RWPE2 (cell line): ENCODE measurements around the gene SMIM10L2A.

Source experiments
- ATAC-seq: fragments of 200-7000 bp; cut with Tn5 transposase; 3 replicates; pipeline ENCODE4 v1.9.1; 2021; ENCODE audit warnings: low read depth
- DNase-seq: peaks from one replicate; pipeline ENCODE4 v3.0.0-alpha.2; 2020; ENCODE audit warnings: low spot score
- H3K27ac ChIP-seq: fragments of 450-650 bp; 2 replicates; pipeline ENCODE4 v1.5.1; 2017; ENCODE audit warnings: mild to moderate bottlenecking; ENCODE audit not compliant: poor library complexity, severe bottlenecking
- H3K27me3 ChIP-seq: fragments of 250-450 bp; sonication (Bioruptor Pico); 2 replicates; pipeline ENCODE4 v1.5.1; 2021; ENCODE audit warnings: mild to moderate bottlenecking, moderate library complexity; ENCODE audit not compliant: insufficient read depth, poor library complexity, severe bottlenecking
- H3K36me3 ChIP-seq: fragments of 250-450 bp; sonication (Bioruptor Pico); 2 replicates; pipeline ENCODE4 v1.5.1; 2020; ENCODE audit warnings: low read depth, mild to moderate bottlenecking, moderate library complexity
- H3K4me1 ChIP-seq: fragments of 250-450 bp; sonication (Bioruptor Pico); 2 replicates; pipeline ENCODE4 v1.5.1; 2021; ENCODE audit warnings: mild to moderate bottlenecking, moderate library complexity; ENCODE audit not compliant: insufficient read depth, poor library complexity, severe bottlenecking
- H3K4me3 ChIP-seq: fragments of 250-450 bp; sonication (Bioruptor Pico); 2 replicates; pipeline ENCODE4 v1.5.1; 2021; ENCODE audit warnings: mild to moderate bottlenecking, moderate library complexity; ENCODE audit not compliant: severe bottlenecking
- H3K9me3 ChIP-seq: fragments of 250-450 bp; sonication (Bioruptor Pico); 2 replicates; pipeline ENCODE4 v1.5.1; 2021; ENCODE audit warnings: mild to moderate bottlenecking, moderate library complexity; ENCODE audit not compliant: severe bottlenecking
- TF ChIP-seq, protein P1 (sequence below): fragments of 450-650 bp; IDR thresholded peaks from one replicate; pipeline ENCODE4 v1.5.1; 2017; ENCODE audit warnings: mild to moderate bottlenecking, moderate library complexity; ENCODE audit not compliant: poor library complexity, severe bottlenecking

The SMIM10L2A gene

DNA sequence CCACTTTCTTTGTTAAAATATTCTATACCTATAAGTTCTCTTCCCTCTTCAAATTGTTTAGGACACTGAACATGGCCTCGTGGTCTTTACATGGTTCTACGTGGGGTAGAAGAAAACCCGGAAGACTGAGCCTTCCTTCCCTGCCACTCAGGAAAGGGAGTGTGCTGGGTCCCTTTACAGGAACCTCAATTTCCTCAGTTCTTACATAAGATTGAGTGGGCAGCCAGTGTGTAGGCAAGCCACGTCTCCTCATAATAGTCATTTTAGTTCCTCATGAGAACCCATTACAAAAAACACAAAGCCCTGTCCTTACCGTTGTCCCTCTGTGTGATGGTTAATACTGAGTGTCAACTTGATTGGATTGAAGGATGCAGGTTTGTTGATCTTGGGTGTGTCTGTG, 28.7 kb upstream of the SMIM10L2A start:
- no peak overlapping the region for H3K4me3 ChIP-seq
- H3K4me1 ChIP-seq = peaks cover 13% of the 10 kb centered on the region
- DNase-seq = no peak
- H3K36me3 ChIP-seq = no peaks in the 10 kb centered on the region
- no peak for ATAC-seq
- no peaks in the 10 kb centered on the region for H3K27me3 ChIP-seq
- H3K9me3 ChIP-seq = no peaks in the 10 kb centered on the region
- no peak overlapping the region for H3K27ac ChIP-seq
- TF ChIP-seq, protein P1, sequence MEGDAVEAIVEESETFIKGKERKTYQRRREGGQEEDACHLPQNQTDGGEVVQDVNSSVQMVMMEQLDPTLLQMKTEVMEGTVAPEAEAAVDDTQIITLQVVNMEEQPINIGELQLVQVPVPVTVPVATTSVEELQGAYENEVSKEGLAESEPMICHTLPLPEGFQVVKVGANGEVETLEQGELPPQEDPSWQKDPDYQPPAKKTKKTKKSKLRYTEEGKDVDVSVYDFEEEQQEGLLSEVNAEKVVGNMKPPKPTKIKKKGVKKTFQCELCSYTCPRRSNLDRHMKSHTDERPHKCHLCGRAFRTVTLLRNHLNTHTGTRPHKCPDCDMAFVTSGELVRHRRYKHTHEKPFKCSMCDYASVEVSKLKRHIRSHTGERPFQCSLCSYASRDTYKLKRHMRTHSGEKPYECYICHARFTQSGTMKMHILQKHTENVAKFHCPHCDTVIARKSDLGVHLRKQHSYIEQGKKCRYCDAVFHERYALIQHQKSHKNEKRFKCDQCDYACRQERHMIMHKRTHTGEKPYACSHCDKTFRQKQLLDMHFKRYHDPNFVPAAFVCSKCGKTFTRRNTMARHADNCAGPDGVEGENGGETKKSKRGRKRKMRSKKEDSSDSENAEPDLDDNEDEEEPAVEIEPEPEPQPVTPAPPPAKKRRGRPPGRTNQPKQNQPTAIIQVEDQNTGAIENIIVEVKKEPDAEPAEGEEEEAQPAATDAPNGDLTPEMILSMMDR = no peak

DNA sequence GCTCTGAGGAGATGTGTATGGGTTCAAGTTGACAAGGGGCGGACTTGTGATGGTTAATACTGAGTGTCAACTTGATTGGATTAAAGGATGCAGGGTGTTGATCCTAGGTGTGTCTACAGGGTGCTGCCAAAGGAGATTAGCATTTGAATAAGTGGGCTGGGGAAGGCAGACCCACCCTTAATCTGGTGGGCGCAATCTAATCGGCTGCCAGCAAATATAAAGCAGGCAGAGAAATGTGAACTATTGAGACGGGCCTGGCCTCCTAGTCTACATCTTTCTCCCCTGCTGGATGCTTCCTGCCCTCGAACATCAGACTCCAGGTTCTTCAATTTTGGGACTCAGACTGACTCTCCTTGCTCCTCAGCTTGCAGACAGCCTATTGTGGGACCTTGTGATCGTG, 26.7 kb upstream of the SMIM10L2A start:
- DNase-seq (no peak), ATAC-seq (no peak)
- Histone ChIP-seq H3K4me3 (no peak overlapping the region), H3K9me3 (no peaks in the 10 kb centered on the region), H3K27me3 (no peaks in the 10 kb centered on the region), H3K4me1 (peaks cover 2% of the 10 kb centered on the region), H3K36me3 (no peaks in the 10 kb centered on the region), H3K27ac (no peak overlapping the region)
- TF ChIP-seq, protein P1 = no peak

DNA sequence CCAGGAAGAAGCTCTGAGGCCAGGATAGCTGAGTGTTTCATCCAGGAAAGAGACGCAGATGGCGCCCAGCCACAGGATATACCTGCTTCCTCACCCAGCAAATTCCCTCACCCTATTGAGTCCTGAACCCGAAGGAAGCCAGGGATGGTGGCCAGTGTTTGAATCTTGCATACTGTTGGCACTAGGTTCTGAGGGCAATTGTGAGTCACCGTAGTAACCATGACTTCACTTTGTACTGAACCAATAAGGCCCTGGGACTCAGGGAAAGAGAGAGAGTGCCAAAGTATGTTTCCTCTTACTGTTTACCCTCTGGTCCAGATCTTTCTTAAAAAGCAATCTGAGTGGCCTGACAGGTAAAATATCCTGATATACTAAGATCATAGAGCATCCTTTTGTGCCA, 25.6 kb upstream of the SMIM10L2A start:
- no peak overlapping the region for H3K4me3 ChIP-seq
- no peaks in the 10 kb centered on the region for H3K4me1 ChIP-seq
- H3K36me3 ChIP-seq = no peaks in the 10 kb centered on the region
- TF ChIP-seq, protein P1 = no peak
- H3K27ac ChIP-seq = no peak overlapping the region
- DNase-seq (no peak), ATAC-seq (peak; percentile 66)
- no peaks in the 10 kb centered on the region for H3K27me3 ChIP-seq
- no peaks in the 10 kb centered on the region for H3K9me3 ChIP-seq

DNA sequence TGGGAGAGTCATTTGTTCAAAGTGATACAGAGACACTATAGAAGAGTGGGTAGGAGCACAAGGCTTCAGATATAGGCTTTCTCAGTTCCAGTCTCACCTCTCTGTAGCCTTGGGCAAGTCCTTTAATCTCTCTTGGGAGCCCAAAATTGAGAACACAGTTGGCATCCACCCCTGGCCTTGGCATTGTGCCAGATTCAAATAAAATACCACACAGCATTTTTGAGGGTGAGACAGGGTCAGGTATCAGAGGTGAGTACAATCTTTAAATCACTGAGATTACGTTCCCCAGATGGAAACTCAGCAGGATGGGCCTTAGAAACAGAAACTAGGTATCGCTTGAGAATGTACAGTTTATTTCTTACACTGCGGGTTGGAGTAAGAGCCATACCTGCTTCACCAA, 25.2 kb upstream of the SMIM10L2A start:
- no peaks in the 10 kb centered on the region for H3K36me3 ChIP-seq
- DNase-seq = no peak

DNA sequence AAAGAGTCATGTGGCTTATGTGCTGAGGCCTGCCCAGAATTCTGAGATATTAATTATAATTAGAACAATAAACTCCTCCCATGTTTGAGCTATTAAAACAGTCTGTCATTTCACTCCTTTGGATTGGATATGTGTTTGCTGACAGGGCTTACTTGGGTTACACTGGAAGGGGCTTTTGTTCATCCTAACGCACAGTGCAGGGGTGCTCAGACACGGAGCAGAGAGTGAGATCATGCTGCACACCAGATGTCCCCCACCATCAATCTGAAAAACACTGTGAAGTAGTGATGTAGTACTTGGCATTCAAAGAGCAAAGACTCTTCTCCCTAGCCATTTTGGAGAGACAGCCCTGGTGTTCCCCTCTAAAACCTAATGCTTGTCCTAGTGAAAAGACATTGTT, 24.1 kb upstream of the SMIM10L2A start:
- Histone ChIP-seq H3K4me3 (no peak overlapping the region), H3K27ac (no peak overlapping the region), H3K27me3 (no peaks in the 10 kb centered on the region), H3K9me3 (no peaks in the 10 kb centered on the region), H3K36me3 (no peaks in the 10 kb centered on the region), H3K4me1 (no peaks in the 10 kb centered on the region)
- DNase-seq = no peak
- TF ChIP-seq, protein P1 = no peak
- ATAC-seq = no peak

More for the DNA sequence above, 25.2 kb upstream of the SMIM10L2A start:
- Histone ChIP-seq H3K9me3 (no peaks in the 10 kb centered on the region), H3K27ac (no peak overlapping the region), H3K4me3 (no peak overlapping the region), H3K27me3 (no peaks in the 10 kb centered on the region), H3K4me1 (no peaks in the 10 kb centered on the region)
- ATAC-seq = no peak
- TF ChIP-seq, protein P1 = no peak
